ENCODE results near the gene CDCP2.
"Not testable (repeated sequence)": the region's sequence is repeated elsewhere in the genome, so short reads cannot be mapped to it uniquely, and the experiment has no call there.

Gene CDCP2

DNA sequence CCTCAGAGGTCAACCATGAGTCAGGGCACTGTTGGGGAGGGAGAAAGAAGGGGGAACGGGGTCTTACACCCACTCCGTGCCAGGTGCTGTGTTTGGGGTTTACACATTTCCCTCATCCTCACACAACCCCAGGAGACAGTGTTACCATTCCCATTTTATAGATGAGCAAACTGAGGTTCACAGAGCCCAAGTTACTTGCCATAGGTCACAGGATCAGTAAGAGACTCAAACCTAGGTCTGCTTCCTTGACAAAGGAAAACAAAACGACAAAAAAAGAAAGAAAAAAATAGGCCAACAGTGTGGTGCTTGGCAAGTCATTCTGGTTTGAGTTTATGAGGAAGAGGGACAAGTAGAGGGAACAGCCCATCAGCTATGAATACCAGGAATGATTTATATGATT, 16.3 kb upstream of the CDCP2 start:
- no peak for DNase-seq (ENCODE audit: low read depth in 2 of 2)
- no peak overlapping the region for H3K4me3 ChIP-seq (replicated peaks in 1 of 2; ENCODE audit: low read depth in 2 of 2, low read length in 2 of 2)
- TF ChIP-seq, protein P1, sequence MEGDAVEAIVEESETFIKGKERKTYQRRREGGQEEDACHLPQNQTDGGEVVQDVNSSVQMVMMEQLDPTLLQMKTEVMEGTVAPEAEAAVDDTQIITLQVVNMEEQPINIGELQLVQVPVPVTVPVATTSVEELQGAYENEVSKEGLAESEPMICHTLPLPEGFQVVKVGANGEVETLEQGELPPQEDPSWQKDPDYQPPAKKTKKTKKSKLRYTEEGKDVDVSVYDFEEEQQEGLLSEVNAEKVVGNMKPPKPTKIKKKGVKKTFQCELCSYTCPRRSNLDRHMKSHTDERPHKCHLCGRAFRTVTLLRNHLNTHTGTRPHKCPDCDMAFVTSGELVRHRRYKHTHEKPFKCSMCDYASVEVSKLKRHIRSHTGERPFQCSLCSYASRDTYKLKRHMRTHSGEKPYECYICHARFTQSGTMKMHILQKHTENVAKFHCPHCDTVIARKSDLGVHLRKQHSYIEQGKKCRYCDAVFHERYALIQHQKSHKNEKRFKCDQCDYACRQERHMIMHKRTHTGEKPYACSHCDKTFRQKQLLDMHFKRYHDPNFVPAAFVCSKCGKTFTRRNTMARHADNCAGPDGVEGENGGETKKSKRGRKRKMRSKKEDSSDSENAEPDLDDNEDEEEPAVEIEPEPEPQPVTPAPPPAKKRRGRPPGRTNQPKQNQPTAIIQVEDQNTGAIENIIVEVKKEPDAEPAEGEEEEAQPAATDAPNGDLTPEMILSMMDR (IDR thresholded peaks at IDR 0.05; ENCODE audit: low read depth, low read length) = no peak

DNA sequence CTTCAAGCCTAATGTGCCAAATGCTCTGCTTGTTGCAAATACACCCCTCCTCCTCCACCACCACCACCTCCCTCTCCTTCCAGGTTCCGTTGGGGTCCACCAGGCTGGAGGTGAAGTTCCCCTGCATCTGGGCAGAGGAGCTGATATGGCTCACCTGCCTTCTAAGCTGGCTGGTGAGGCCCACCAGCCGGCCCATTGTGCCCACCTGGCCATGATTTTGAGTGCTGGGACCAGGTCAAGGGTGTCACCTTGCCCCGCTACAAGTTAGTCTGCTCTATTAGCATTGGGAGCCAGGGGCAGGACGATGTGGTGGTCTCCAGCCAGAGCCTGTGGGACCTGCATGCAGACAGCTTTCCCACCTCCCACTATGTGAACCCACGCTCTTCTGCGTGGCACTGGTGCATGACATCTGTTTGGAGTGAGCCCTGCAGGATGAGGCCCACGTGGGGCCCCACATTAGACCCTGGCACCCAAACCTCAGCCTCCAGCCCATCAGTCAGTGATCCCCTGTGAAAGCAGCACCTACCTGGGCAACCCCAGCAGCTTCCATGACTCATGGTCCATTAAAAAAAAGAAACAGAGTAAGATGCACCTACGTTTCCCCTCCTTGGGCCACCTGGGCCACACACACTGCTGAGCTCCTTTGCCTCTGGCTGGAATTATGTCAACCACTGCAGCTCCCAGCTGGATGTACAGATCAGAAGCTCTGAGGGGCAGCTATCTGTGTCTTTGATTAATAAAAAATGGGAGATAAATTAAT, 15.6 kb upstream of the CDCP2 start:
- H3K4me3 ChIP-seq (replicated peaks in 1 of 2; ENCODE audit: low read depth in 2 of 2, low read length in 2 of 2) = no peak overlapping the region
- TF ChIP-seq, protein P1 (IDR thresholded peaks at IDR 0.05; ENCODE audit: low read depth, low read length) = no peak
- DNase-seq (ENCODE audit: low read depth in 2 of 2) = no peak

DNA sequence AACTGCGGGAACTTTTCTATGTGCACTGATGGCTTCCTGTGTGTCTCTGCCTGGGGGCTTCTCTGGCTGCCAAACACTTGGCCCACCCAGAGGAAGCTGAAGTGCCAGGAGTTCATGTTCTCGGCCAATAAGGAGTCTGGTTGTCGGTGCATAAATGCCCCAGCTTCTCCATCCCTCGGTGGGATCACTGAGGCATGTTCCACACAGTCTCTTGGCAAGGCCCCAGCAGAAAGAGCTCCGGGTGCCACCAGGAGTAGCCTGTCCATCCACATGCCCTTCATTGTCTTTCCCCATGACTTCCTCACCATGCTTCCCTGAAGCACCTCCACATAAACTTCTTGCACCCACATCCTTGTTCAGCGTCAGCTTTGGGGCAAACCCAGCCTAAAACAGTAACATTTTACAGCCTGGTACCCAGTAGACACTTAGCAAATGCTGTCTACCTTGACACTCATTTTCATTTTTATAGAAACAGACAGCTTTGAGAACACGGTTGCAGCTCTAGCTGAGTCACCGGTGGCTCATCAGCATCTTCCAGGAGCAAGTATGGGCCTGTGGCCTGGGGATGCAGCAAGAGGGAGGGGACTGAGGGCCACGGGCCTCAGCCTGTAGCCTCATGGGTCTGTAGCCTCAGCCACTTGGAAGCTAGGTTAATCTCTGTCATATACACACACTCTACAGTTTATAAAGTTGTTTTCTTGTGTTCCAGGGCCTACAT, 14.8 kb upstream of the CDCP2 start:
- H3K4me3 ChIP-seq (replicated peaks in 1 of 2; ENCODE audit: low read depth in 2 of 2, low read length in 2 of 2) = no peak overlapping the region
- peak in 1 of 2 donors; percentile 49 for DNase-seq (ENCODE audit: low read depth in 2 of 2)
- TF ChIP-seq, protein P1 (IDR thresholded peaks at IDR 0.05; ENCODE audit: low read depth, low read length) = no peak

- DNase-seq (ENCODE audit: low read depth in 2 of 2); H3K4me3 ChIP-seq (replicated peaks in 1 of 2; ENCODE audit: low read depth in 2 of 2, low read length in 2 of 2): not testable (repeated sequence)
Observed at GRCh38 chr1:54166357-54166756, 13.6 kb upstream of the CDCP2 start.

DNA sequence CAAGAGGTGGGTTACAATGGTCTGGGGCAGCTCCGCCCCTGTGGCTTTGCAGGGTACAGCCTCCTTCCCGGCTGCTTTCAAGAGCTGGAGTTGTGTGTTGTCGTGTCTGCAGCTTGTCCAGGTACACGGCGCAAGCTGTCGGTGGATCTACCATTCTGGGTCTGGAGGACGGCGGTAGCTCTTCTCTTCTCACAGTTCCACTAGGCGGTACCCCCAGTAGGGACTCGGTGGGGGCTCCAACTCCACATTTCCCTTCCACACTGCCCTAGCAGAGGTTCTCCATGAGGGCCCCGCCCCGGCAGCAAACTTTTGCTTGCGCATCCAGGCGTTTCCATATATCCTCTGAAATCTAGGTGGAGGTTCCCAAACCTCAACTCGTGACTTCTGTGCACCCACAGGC, 12.3 kb upstream of the CDCP2 start:
- TF ChIP-seq, protein P1 (IDR thresholded peaks at IDR 0.05; ENCODE audit: low read depth, low read length) = no peak
- no peak for DNase-seq (ENCODE audit: low read depth in 2 of 2)
- no peak overlapping the region for H3K4me3 ChIP-seq (replicated peaks in 1 of 2; ENCODE audit: low read depth in 2 of 2, low read length in 2 of 2)

DNA sequence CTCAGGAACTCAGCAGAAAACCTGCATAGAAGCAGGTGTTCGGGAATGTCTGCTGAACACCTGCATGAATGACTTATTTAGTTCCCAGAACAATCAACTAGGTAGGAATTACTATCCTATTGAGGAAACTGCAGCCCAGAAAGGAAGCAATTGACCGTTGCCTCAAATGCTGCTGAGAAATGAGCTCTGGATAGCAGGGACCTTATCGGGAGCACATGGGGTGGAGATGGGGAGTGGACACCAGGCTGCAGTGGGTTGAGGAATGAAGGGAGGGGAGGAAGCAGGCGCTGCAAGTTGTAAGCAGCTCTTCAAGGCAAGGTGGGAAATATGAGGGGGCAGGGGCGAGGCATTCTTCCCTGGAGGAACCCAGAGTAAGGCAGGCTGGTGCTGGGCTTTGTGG, 10.8 kb upstream of the CDCP2 start:
- H3K4me3 ChIP-seq (replicated peaks in 1 of 2; ENCODE audit: low read depth in 2 of 2, low read length in 2 of 2) = no peak overlapping the region
- TF ChIP-seq, protein P1 (IDR thresholded peaks at IDR 0.05; ENCODE audit: low read depth, low read length) = no peak
- no peak for DNase-seq (ENCODE audit: low read depth in 2 of 2)

- DNase-seq (ENCODE audit: low read depth in 2 of 2) = no peak
- no peak overlapping the region for H3K4me3 ChIP-seq (replicated peaks in 1 of 2; ENCODE audit: low read depth in 2 of 2, low read length in 2 of 2)
- TF ChIP-seq, protein P1 (IDR thresholded peaks at IDR 0.05; ENCODE audit: low read depth, low read length) = no peak
Observed at GRCh38 chr1:54163051-54163450, 10.3 kb upstream of the CDCP2 start.
